NCI-H526 (cell line): ENCODE measurements around the gene SERPINE1.
"Not testable (repeated sequence)": the region's sequence is repeated elsewhere in the genome, so short reads cannot be mapped to it uniquely, and the experiment has no call there.

Experiments used
- DNase-seq, 2 experiments: peaks; one replicate each; lab custom pipeline; 2025; lab: John Stamatoyannopoulos, UW

The SERPINE1 gene

GRCh38 chr7:101124376-101125056 is 2.4 kb upstream of the SERPINE1 start:
- no peak for DNase-seq

- no peak for DNase-seq
Measured at GRCh38 chr7:101125989-101126650, 784 bp upstream of the SERPINE1 start.

GRCh38 chr7:101127460-101128039 is 646 bp downstream of the SERPINE1 start:
- DNase-seq, result no peak

- DNase-seq, result no peak
Measured at GRCh38 chr7:101128040-101128834, 1.3 kb downstream of the SERPINE1 start.

- DNase-seq, result no peak
Measured at GRCh38 chr7:101129603-101130117, 2.8 kb downstream of the SERPINE1 start.

- DNase-seq, result not testable (repeated sequence)
Measured at GRCh38 chr7:101132626-101133600, 6.0 kb downstream of the SERPINE1 start.

GRCh38 chr7:101133621-101134398 is 6.9 kb downstream of the SERPINE1 start:
- DNase-seq, result no peak

GRCh38 chr7:101134399-101134980 is 7.6 kb downstream of the SERPINE1 start:
- DNase-seq, result no peak

GRCh38 chr7:101137651-101138212 is 10.8 kb downstream of the SERPINE1 start:
- DNase-seq, result no peak

- peak in 1 of 2 experiments; percentile 28 for DNase-seq
Measured at GRCh38 chr7:101138213-101138870, 11.4 kb downstream of the SERPINE1 start.

- DNase-seq, result no peak
Measured at GRCh38 chr7:101140339-101140699, 13.4 kb downstream of the SERPINE1 start.

- no peak for DNase-seq
Measured at GRCh38 chr7:101140746-101141382, 14.0 kb downstream of the SERPINE1 start.

- no peak for DNase-seq
Measured at GRCh38 chr7:101151908-101152651, 25.2 kb downstream of the SERPINE1 start.

- DNase-seq, result peak; percentile 95 to 98
Measured at GRCh38 chr7:101153969-101154692, 27.2 kb downstream of the SERPINE1 start, which contains the start of gene AP1S1. Gene AP1S1, plus strand, starts transcription at chr7:101154476. Its CDS starts 39 bp downstream, at chr7:101154515.

GRCh38 chr7:101154693-101155102 is 27.8 kb downstream of the SERPINE1 start:
- peak in 1 of 2 experiments; percentile 58 for DNase-seq

GRCh38 chr7:101155303-101155702 is 28.4 kb downstream of the SERPINE1 start:
- no peak for DNase-seq

- DNase-seq, result no peak
Measured at GRCh38 chr7:101156277-101156676, 29.4 kb downstream of the SERPINE1 start.
